ENCODE measurements around the gene PROM1. TPM values are rescaled to one million over a fixed set of nuclear protein-coding genes. Genes with fewer than 3 reads are reported as not detected.

Gene PROM1
- polyA plus RNA-seq, 3 donors, result not detected

DNA sequence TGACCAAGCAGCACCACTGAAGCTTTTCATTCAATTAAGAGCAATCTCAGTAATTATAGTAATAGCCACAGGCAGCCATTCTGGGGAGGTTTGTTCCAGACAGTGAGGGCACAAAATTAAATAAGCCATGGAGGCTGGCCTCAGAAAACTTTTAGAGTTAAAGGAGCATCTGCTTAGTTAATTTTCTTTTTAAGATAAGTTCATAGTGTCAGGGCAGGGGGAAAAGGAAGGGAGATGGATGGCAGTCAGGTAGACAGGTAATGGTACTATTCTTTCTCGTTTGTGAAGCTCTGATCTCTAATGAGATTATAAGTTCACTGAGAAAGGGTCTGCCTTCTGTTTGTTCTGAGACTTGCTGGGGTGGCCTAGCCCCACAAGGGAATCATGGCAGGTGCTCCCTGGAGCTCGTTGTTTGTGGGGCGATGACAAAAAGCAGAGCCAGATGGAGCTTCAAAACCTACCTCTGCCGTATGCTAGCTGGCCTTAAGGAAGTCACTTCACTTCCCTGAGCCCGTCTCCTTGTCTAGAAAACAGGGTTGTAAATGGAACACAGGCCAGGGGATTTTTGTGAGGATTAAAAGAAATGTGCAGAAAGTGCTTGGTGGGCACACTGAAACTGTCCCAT lies 76.2 kb downstream of the PROM1 start:
- no peaks in the 10 kb centered on the region for H3K79me2 ChIP-seq (ENCODE audit: insufficient read depth, low read length)

DNA sequence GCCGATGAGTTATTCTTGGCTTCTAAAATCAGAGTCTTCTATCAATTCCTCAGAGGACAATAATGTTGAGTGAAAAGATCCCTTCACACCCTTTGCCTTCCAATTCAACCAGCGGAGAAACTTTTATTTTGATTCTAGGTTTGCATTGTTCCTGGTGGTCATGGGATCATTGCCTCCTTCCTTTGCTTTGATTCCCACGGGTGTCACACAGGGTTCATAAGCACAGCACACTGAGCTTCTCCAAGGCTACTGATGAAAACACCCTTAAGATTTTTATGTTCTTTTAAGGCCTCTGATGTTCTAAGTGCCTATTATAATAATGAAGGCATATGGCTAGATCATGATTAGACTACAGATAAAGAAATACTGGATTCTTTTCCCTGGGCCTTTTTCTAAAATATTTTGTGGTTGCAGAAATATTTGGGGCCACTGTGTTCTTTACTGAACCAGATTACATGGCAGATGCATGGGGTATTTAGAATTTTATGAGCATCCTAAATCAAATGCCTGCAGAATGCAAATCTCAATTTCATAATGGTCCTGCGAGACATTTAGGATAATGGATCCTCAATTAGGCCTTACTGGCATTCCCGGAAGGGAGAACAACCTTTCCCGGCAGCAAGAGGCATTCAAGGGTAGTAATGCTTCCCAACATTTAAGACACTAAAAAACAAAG lies 76.9 kb downstream of the PROM1 start:
- Mint-ChIP-seq H3K4me3 (no peak overlapping the region), H3K36me3 (no peaks in the 10 kb centered on the region), H3K4me1 (no peaks in the 10 kb centered on the region), H3K9me3 (no peaks in the 10 kb centered on the region), H3K27me3 (ENCODE audit: low read depth in 3 of 3) (peaks cover 0 to 1% (median 0%) of the 10 kb centered on the region in 3 donors), H3K27ac (no peak overlapping the region)
- H3K79me2 ChIP-seq (ENCODE audit: insufficient read depth, low read length), result no peaks in the 10 kb centered on the region
- H3K4me1 ChIP-seq (ENCODE audit: control insufficient read depth in 1 of 2, insufficient read depth in 2 of 2, low read length in 2 of 2), result peaks cover 0 to 1% of the 10 kb centered on the region in 2 donors
- no peak overlapping the region for H2AFZ ChIP-seq (ENCODE audit: insufficient read depth, low read depth, low read length, poor library complexity, severe bottlenecking)
- no peaks in the 10 kb centered on the region for H3K36me3 ChIP-seq (replicated peaks in 1 of 2; ENCODE audit: control insufficient read depth in 1 of 2, insufficient read depth in 2 of 2, low read length in 2 of 2)
- no peaks in the 10 kb centered on the region for H3K9me3 ChIP-seq (replicated peaks in 1 of 2; ENCODE audit: control insufficient read depth in 1 of 2, insufficient read depth in 1 of 2, low read length in 2 of 2)
- H3K4me3 ChIP-seq (replicated peaks in 1 of 3; ENCODE audit: low read depth in 2 of 3, low read length in 3 of 3), result no peak overlapping the region
- H3K27ac ChIP-seq (ENCODE audit: low read depth in 1 of 2, low read length in 2 of 2), result no peak overlapping the region
- no peak for DNase-seq
- WGBS (ENCODE audit: insufficient coverage), result 100% methylated on average over 2 of the region's 6 CpGs
- no peak overlapping the region for H3K9ac ChIP-seq (ENCODE audit: insufficient read depth, low read length, poor library complexity, severe bottlenecking)
- intact Hi-C loops (cut with micrococcal nuclease), result loop anchor here in 1 of 2 donors (10.0 kb wide), 1 partner anchor 202 kb away; no protein-coding TSS in a partner anchor
- H3K27me3 ChIP-seq (ENCODE audit: control insufficient read depth in 2 of 2, insufficient read depth in 2 of 2, low read length in 2 of 2), result no peaks in the 10 kb centered on the region
- no peak overlapping the region for H3K4me2 ChIP-seq (replicated peaks; ENCODE audit: extremely low read depth, low read length, poor library complexity, severe bottlenecking)
- no peaks in the 10 kb centered on the region for H4K20me1 ChIP-seq (ENCODE audit: insufficient read depth, low read length)
- TF ChIP-seq, protein P1, sequence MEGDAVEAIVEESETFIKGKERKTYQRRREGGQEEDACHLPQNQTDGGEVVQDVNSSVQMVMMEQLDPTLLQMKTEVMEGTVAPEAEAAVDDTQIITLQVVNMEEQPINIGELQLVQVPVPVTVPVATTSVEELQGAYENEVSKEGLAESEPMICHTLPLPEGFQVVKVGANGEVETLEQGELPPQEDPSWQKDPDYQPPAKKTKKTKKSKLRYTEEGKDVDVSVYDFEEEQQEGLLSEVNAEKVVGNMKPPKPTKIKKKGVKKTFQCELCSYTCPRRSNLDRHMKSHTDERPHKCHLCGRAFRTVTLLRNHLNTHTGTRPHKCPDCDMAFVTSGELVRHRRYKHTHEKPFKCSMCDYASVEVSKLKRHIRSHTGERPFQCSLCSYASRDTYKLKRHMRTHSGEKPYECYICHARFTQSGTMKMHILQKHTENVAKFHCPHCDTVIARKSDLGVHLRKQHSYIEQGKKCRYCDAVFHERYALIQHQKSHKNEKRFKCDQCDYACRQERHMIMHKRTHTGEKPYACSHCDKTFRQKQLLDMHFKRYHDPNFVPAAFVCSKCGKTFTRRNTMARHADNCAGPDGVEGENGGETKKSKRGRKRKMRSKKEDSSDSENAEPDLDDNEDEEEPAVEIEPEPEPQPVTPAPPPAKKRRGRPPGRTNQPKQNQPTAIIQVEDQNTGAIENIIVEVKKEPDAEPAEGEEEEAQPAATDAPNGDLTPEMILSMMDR (IDR thresholded peaks at IDR 0.05), result no peak

More for the DNA sequence above, 76.2 kb downstream of the PROM1 start:
- Histone ChIP-seq H3K4me3 (replicated peaks in 1 of 3; ENCODE audit: low read depth in 2 of 3, low read length in 3 of 3) (no peak overlapping the region), H3K27ac (ENCODE audit: low read depth in 1 of 2, low read length in 2 of 2) (no peak overlapping the region), H3K9ac (ENCODE audit: insufficient read depth, low read length, poor library complexity, severe bottlenecking) (no peak overlapping the region), H3K9me3 (replicated peaks in 1 of 2; ENCODE audit: control insufficient read depth in 1 of 2, insufficient read depth in 1 of 2, low read length in 2 of 2) (no peaks in the 10 kb centered on the region), H3K4me1 (ENCODE audit: control insufficient read depth in 1 of 2, insufficient read depth in 2 of 2, low read length in 2 of 2) (no peaks in the 10 kb centered on the region), H3K27me3 (ENCODE audit: control insufficient read depth in 2 of 2, insufficient read depth in 2 of 2, low read length in 2 of 2) (no peaks in the 10 kb centered on the region), H3K36me3 (replicated peaks in 1 of 2; ENCODE audit: control insufficient read depth in 1 of 2, insufficient read depth in 2 of 2, low read length in 2 of 2) (no peaks in the 10 kb centered on the region), H4K20me1 (ENCODE audit: insufficient read depth, low read length) (no peaks in the 10 kb centered on the region), H2AFZ (ENCODE audit: insufficient read depth, low read depth, low read length, poor library complexity, severe bottlenecking) (no peak overlapping the region), H3K4me2 (replicated peaks; ENCODE audit: extremely low read depth, low read length, poor library complexity, severe bottlenecking) (no peak overlapping the region)
- WGBS (ENCODE audit: insufficient coverage), result 84% methylated on average over 5 of the region's 5 CpGs
- no peaks in the 10 kb centered on the region for H3K9me3 Mint-ChIP-seq
- peaks cover 0 to 1% (median 0%) of the 10 kb centered on the region in 3 donors for H3K27me3 Mint-ChIP-seq (ENCODE audit: low read depth in 3 of 3)
- no peak overlapping the region for H3K27ac Mint-ChIP-seq
- H3K36me3 Mint-ChIP-seq, result no peaks in the 10 kb centered on the region
- intact Hi-C loops (cut with micrococcal nuclease), result loop anchor here in 1 of 2 donors (10.0 kb wide), 1 partner anchor 203 kb away; no protein-coding TSS in a partner anchor
- no peaks in the 10 kb centered on the region for H3K4me1 Mint-ChIP-seq
- no peak for DNase-seq
- TF ChIP-seq, protein P1 (IDR thresholded peaks at IDR 0.05), result no peak
- H3K4me3 Mint-ChIP-seq, result no peak overlapping the region

Measured in CD14-positive monocyte (primary cell).